ENCODE data around the gene SLC2A9. TPM values are rescaled to one million over a fixed set of nuclear protein-coding genes. Genes with fewer than 3 reads are reported as not detected.
A peak's percentile ranks its signal among the peaks of the same experiment; 100 is the strongest.

Gene SLC2A9
- total and polyA plus RNA-seq, 2 donors (not counting 1 experiment from before 2014, with no cell fraction given): 2.3 to 3.9 TPM

DNA sequence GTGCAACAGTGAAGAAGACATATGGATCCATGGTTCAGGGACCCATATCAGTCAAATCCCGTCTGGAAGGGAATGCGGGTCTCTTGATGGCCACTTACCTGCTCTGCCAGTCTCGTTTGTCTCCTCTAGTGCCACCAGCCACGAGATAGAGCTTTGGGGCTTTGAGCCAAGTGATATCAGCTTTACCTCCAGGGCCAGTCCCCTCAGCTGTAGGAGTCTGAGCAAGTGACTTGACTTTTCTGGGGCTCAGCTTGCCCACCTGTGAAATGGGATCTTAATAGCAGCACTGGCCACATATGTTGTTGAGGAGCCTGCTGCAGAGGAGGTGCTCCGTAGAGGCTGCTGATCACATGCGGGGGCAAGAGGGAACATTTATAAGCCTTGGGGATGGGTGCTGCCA is 1.2 kb downstream of the SLC2A9 start:
- TF ChIP-seq, protein P1, sequence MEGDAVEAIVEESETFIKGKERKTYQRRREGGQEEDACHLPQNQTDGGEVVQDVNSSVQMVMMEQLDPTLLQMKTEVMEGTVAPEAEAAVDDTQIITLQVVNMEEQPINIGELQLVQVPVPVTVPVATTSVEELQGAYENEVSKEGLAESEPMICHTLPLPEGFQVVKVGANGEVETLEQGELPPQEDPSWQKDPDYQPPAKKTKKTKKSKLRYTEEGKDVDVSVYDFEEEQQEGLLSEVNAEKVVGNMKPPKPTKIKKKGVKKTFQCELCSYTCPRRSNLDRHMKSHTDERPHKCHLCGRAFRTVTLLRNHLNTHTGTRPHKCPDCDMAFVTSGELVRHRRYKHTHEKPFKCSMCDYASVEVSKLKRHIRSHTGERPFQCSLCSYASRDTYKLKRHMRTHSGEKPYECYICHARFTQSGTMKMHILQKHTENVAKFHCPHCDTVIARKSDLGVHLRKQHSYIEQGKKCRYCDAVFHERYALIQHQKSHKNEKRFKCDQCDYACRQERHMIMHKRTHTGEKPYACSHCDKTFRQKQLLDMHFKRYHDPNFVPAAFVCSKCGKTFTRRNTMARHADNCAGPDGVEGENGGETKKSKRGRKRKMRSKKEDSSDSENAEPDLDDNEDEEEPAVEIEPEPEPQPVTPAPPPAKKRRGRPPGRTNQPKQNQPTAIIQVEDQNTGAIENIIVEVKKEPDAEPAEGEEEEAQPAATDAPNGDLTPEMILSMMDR (conservative IDR thresholded peaks at IDR 0.05 in 1 of 2, IDR thresholded peaks at IDR 0.05 in 1 of 2; ENCODE audit: low read depth in 1 of 2, low read length in 2 of 2): no peak
- TF ChIP-seq EZH2 (IDR thresholded peaks at IDR 0.05; ENCODE audit: low read length, missing control alignments): no peak

DNA sequence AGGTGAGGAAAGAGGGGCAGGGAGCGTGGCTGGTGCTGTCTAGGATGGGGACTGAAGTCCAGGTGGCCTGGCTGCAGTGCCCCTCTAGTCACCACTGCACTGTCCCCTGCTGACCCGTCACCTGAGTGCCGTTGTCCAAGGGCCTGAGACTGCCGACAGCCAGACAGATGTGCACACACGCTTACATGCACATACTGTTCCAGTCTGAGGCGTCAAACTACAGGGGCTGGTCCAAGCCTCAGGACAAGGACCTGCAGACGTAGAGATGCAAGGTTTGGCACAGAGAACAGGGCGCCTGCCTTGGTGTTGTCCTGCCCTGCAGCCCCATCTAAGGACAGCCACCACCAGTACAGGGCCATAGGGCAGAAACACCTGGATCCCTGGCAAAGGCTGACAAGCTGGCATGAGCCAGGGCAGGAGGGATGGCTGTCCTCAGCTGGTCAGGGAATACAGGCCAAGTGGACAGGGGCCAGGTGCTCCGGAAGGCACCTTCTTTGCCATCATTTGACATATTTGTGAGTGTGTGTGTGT is 1.7 kb downstream of the SLC2A9 start:
- Histone ChIP-seq H3K9ac (ENCODE audit: insufficient read depth, low read length) (no peak overlapping the region), H3K4me2 (ENCODE audit: extremely low read depth, insufficient read depth, low read length) (peak overlapping the region; percentile 39), H3K27me3 (ENCODE audit: control insufficient read depth, insufficient read depth, low read length) (no peaks in the 10 kb centered on the region), H4K20me1 (ENCODE audit: control insufficient read depth, extremely low read depth, insufficient read depth, low read length) (no peaks in the 10 kb centered on the region), H2AFZ (ENCODE audit: low read length) (peak overlapping the region; percentile 64), H3K27ac (ENCODE audit: insufficient read depth, low read length) (peak overlapping the region; percentile 75), H3K4me3 (replicated peaks in 1 of 4; ENCODE audit: control extremely low read depth in 1 of 4, insufficient read depth in 1 of 4, low read depth in 3 of 4, low read length in 4 of 4) (peak overlapping the region; percentile 10 to 59 (median 40)), H3K36me3 (ENCODE audit: control insufficient read depth, insufficient read depth, low read length) (no peaks in the 10 kb centered on the region), H3K9me3 (ENCODE audit: control insufficient read depth, insufficient read depth, low read depth, low read length) (no peaks in the 10 kb centered on the region), H3K79me2 (ENCODE audit: control insufficient read depth, insufficient read depth, low read length) (no peaks in the 10 kb centered on the region), H3K4me1 (ENCODE audit: control insufficient read depth, extremely low read depth, insufficient read depth, low read length) (peaks cover 4% of the 10 kb centered on the region)
- no peak for TF ChIP-seq EZH2 (IDR thresholded peaks at IDR 0.05; ENCODE audit: low read length, missing control alignments)
- TF ChIP-seq, protein P1 (conservative IDR thresholded peaks at IDR 0.05 in 1 of 2, IDR thresholded peaks at IDR 0.05 in 1 of 2; ENCODE audit: low read depth in 1 of 2, low read length in 2 of 2): no peak
- DNase-seq (ENCODE audit: low read depth in 2 of 2): no peak

More for the DNA sequence above, 1.2 kb downstream of the SLC2A9 start:
- peaks cover 4% of the 10 kb centered on the region for H3K4me1 ChIP-seq (ENCODE audit: control insufficient read depth, extremely low read depth, insufficient read depth, low read length)
- no peaks in the 10 kb centered on the region for H3K27me3 ChIP-seq (ENCODE audit: control insufficient read depth, insufficient read depth, low read length)
- no peaks in the 10 kb centered on the region for H3K9me3 ChIP-seq (ENCODE audit: control insufficient read depth, insufficient read depth, low read depth, low read length)
- H3K36me3 ChIP-seq (ENCODE audit: control insufficient read depth, insufficient read depth, low read length): no peaks in the 10 kb centered on the region
- no peak overlapping the region for H3K4me3 ChIP-seq (replicated peaks in 1 of 4; ENCODE audit: control extremely low read depth in 1 of 4, insufficient read depth in 1 of 4, low read depth in 3 of 4, low read length in 4 of 4)
- no peak overlapping the region for H3K4me2 ChIP-seq (ENCODE audit: extremely low read depth, insufficient read depth, low read length)
- no peak overlapping the region for H2AFZ ChIP-seq (ENCODE audit: low read length)
- DNase-seq (ENCODE audit: low read depth in 2 of 2): no peak
- no peak overlapping the region for H3K27ac ChIP-seq (ENCODE audit: insufficient read depth, low read length)
- H3K79me2 ChIP-seq (ENCODE audit: control insufficient read depth, insufficient read depth, low read length): no peaks in the 10 kb centered on the region
- no peaks in the 10 kb centered on the region for H4K20me1 ChIP-seq (ENCODE audit: control insufficient read depth, extremely low read depth, insufficient read depth, low read length)
- H3K9ac ChIP-seq (ENCODE audit: insufficient read depth, low read length): no peak overlapping the region

DNA sequence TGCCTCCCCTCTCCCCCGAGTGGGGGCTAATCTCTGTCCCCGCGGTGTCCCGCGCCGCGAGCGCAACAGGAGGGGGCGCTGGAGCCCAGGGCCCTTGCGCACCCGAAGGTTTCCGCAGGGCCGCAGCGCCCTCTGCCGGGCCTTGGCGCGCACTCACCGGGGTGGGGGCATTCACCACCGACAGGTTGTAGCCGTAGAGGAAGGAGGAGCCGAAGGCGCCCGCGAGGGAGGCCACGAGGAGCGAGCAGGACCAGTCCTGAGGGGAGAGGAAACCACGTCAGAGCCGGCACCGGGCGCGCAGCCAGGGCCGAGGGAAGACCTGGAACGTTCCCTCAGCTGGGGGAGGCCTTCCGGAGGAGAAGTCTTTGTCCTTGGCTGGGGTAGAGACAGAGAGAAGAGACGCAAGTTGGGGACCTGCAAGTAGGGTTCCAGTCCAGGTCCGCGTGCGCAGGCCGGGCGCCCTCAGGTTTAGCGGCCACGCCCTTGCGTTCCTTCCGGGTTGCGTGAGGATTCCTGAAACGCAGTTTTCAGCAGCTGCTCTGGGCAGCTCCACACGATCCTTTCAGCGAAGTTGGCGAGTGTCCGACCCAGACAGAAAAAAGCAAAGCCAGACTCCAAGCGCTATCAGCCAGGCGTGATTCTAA is 2.4 kb downstream of the SLC2A9 start:
- peak overlapping the region; percentile 64 for H2AFZ ChIP-seq (ENCODE audit: low read length)
- H3K4me3 ChIP-seq (replicated peaks in 1 of 4; ENCODE audit: control extremely low read depth in 1 of 4, insufficient read depth in 1 of 4, low read depth in 3 of 4, low read length in 4 of 4): peak overlapping the region; percentile 26 to 59 (median 42)
- no peaks in the 10 kb centered on the region for H3K27me3 ChIP-seq (ENCODE audit: control insufficient read depth, insufficient read depth, low read length)
- H3K36me3 ChIP-seq (ENCODE audit: control insufficient read depth, insufficient read depth, low read length): no peaks in the 10 kb centered on the region
- DNase-seq (ENCODE audit: low read depth in 2 of 2): peak; percentile 93 to 94
- H3K27ac ChIP-seq (ENCODE audit: insufficient read depth, low read length): peak overlapping the region; percentile 75
- H4K20me1 ChIP-seq (ENCODE audit: control insufficient read depth, extremely low read depth, insufficient read depth, low read length): no peaks in the 10 kb centered on the region
- H3K4me1 ChIP-seq (ENCODE audit: control insufficient read depth, extremely low read depth, insufficient read depth, low read length): peaks cover 4% of the 10 kb centered on the region
- TF ChIP-seq, protein P1 (conservative IDR thresholded peaks at IDR 0.05 in 1 of 2, IDR thresholded peaks at IDR 0.05 in 1 of 2; ENCODE audit: low read depth in 1 of 2, low read length in 2 of 2): peak; percentile 83 to 96
- no peak for TF ChIP-seq EZH2 (IDR thresholded peaks at IDR 0.05; ENCODE audit: low read length, missing control alignments)
- peak overlapping the region; percentile 39 for H3K4me2 ChIP-seq (ENCODE audit: extremely low read depth, insufficient read depth, low read length)
- peak overlapping the region; percentile 46 for H3K9ac ChIP-seq (ENCODE audit: insufficient read depth, low read length)
- H3K9me3 ChIP-seq (ENCODE audit: control insufficient read depth, insufficient read depth, low read depth, low read length): no peaks in the 10 kb centered on the region
- no peaks in the 10 kb centered on the region for H3K79me2 ChIP-seq (ENCODE audit: control insufficient read depth, insufficient read depth, low read length)
